Endothelial cell (in vitro differentiated cells): ENCODE measurements around the gene KIAA1671. TPM values are rescaled to one million over a fixed set of nuclear protein-coding genes. Genes with fewer than 3 reads are reported as not detected.

Source experiments
- DNase-seq: peaks from one replicate; pipeline ENCODE4 v3.0.0; 2021; ENCODE audit warnings: low spot score
- H3K27ac Mint-ChIP-seq: one replicate; pipeline ENCODE4 v1.8.0; 2021; ENCODE audit warnings: mixed read lengths, inconsistent platforms; ENCODE audit not compliant: unreplicated experiment
- H3K27me3 Mint-ChIP-seq: one replicate; pipeline ENCODE4 v1.8.0; 2021; ENCODE audit warnings: mild to moderate bottlenecking, moderate library complexity, mixed read lengths, inconsistent platforms; ENCODE audit not compliant: unreplicated experiment
- H3K36me3 Mint-ChIP-seq: one replicate; pipeline ENCODE4 v1.8.0; 2021; ENCODE audit warnings: mild to moderate bottlenecking, low read depth, mixed read lengths, inconsistent platforms; ENCODE audit not compliant: unreplicated experiment
- H3K4me1 Mint-ChIP-seq: one replicate; pipeline ENCODE4 v1.8.0; 2021; ENCODE audit warnings: mild to moderate bottlenecking, mixed read lengths, inconsistent platforms; ENCODE audit not compliant: unreplicated experiment
- H3K4me3 Mint-ChIP-seq: one replicate; pipeline ENCODE4 v1.8.0; 2021; ENCODE audit warnings: mild to moderate bottlenecking, mixed read lengths, inconsistent platforms; ENCODE audit not compliant: unreplicated experiment
- H3K9me3 Mint-ChIP-seq: one replicate; pipeline ENCODE4 v1.8.0; 2021; ENCODE audit warnings: mixed read lengths, inconsistent platforms; ENCODE audit not compliant: unreplicated experiment
- CTCF ChIP-seq: fragments of 200-600 bp; sonication (generic); IDR thresholded peaks from one replicate; pipeline ENCODE4 v1.5.0; 2021; ENCODE audit warnings: antibody characterized with exemption; ENCODE audit not compliant: unreplicated experiment
- total RNA-seq: library from RNA; stranded (reverse); fragmentation: NEBNext Ultra II Directional; extraction: Animal tissue kit (Norgen Biotek cat#: 25700); gene quantifications from one replicate; pipeline ENCODE4 v1.2.1, GENCODE V29; 2021; ENCODE audit not compliant: unreplicated experiment

KIAA1671 gene
- total RNA-seq, 1 donor from 2014 or later: 92.1 TPM

GRCh38 chr22:25094579-25094978, 142.1 kb downstream of the KIAA1671 start:
- TF ChIP-seq CTCF: no peak
- H3K27ac Mint-ChIP-seq: peak overlapping the region; percentile 91
- DNase-seq: no peak
- peaks cover 4% of the 10 kb centered on the region for H3K27me3 Mint-ChIP-seq
- peaks cover 6% of the 10 kb centered on the region for H3K36me3 Mint-ChIP-seq
- peaks cover 53% of the 10 kb centered on the region for H3K4me1 Mint-ChIP-seq
- no peaks in the 10 kb centered on the region for H3K9me3 Mint-ChIP-seq
- H3K4me3 Mint-ChIP-seq: no peak overlapping the region

- Mint-ChIP-seq H3K4me1 (peaks cover 42% of the 10 kb centered on the region), H3K9me3 (no peaks in the 10 kb centered on the region), H3K27ac (peak overlapping the region; percentile 34), H3K4me3 (no peak overlapping the region), H3K36me3 (peaks cover 6% of the 10 kb centered on the region), H3K27me3 (peaks cover 4% of the 10 kb centered on the region)
- DNase-seq: no peak
- no peak for TF ChIP-seq CTCF
These were observed 143.4 kb downstream of the KIAA1671 start for GRCh38 chr22:25095869-25096268.

GRCh38 chr22:25096638-25097405, 144.3 kb downstream of the KIAA1671 start:
- Mint-ChIP-seq H3K27ac (peak overlapping the region; percentile 27), H3K27me3 (peaks cover 4% of the 10 kb centered on the region), H3K36me3 (peaks cover 6% of the 10 kb centered on the region), H3K9me3 (no peaks in the 10 kb centered on the region), H3K4me3 (no peak overlapping the region), H3K4me1 (peaks cover 39% of the 10 kb centered on the region)
- TF ChIP-seq CTCF: no peak
- no peak for DNase-seq

- Mint-ChIP-seq H3K9me3 (no peaks in the 10 kb centered on the region), H3K36me3 (peaks cover 6% of the 10 kb centered on the region), H3K4me3 (no peak overlapping the region), H3K27me3 (peaks cover 4% of the 10 kb centered on the region), H3K27ac (no peak overlapping the region), H3K4me1 (peaks cover 28% of the 10 kb centered on the region)
- no peak for DNase-seq
- no peak for TF ChIP-seq CTCF
These were observed 146.0 kb downstream of the KIAA1671 start for GRCh38 chr22:25098445-25099081.

- Mint-ChIP-seq H3K4me3 (no peak overlapping the region), H3K27me3 (peaks cover 4% of the 10 kb centered on the region), H3K27ac (no peak overlapping the region), H3K4me1 (peaks cover 25% of the 10 kb centered on the region), H3K9me3 (no peaks in the 10 kb centered on the region), H3K36me3 (peaks cover 6% of the 10 kb centered on the region)
- no peak for DNase-seq
- TF ChIP-seq CTCF: no peak
These were observed 146.7 kb downstream of the KIAA1671 start for GRCh38 chr22:25099202-25099601.
